Coronary artery (tissue), 2 donors: ENCODE data around the gene TBC1D1.

Source experiments
- DNase-seq: peaks from one replicate; pipeline ENCODE4 v3.0.0-alpha.2; 2017; ENCODE audit warnings: low spot score
- H3K27ac ChIP-seq, 2 donors: fragments of 200-600 bp; sonication (generic); one replicate each; pipeline ENCODE4 v1.5.1; 2016 to 2019
- H3K4me3 ChIP-seq: fragments of 200-600 bp; sonication (generic); 2 replicates; pipeline ENCODE4 v1.5.1; 2016; ENCODE audit warnings: mild to moderate bottlenecking, moderate library complexity
- TF ChIP-seq, protein P1 (sequence below): fragments of 200-600 bp; sonication (generic); IDR thresholded peaks from one replicate; pipeline ENCODE4 v1.5.1; 2019; ENCODE audit warnings: antibody characterized with exemption

The TBC1D1 gene

DNA sequence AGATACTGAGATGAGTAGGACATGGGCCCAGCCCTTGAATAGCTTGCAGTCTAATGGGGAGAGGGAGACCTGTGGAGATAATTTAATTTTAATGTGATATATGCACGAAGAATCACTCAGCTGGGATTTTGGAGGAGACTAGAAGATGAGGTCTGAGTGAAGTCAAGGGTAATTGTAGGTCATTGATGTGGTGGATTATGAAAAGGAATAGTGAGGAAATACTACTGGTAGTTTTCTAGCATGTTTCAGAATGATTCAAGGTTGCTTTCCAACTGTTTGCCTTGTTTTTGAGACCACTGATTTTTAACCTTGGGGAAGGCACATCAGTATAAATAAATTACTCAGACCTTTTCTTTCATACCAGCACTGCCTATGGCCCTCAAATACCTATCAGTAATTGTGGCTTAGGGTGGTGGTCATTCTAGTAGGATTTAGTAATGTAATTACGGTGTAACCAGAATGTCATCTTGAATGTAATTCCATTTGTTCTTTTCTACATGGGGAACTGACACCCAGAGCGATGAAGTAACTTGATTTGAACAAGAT lies 94.9 kb downstream of the TBC1D1 start:
- no peak for DNase-seq
- Histone ChIP-seq H3K27ac (peak overlapping the region in 1 of 2 donors; percentile 20), H3K4me3 (no peak overlapping the region)
- TF ChIP-seq, protein P1, sequence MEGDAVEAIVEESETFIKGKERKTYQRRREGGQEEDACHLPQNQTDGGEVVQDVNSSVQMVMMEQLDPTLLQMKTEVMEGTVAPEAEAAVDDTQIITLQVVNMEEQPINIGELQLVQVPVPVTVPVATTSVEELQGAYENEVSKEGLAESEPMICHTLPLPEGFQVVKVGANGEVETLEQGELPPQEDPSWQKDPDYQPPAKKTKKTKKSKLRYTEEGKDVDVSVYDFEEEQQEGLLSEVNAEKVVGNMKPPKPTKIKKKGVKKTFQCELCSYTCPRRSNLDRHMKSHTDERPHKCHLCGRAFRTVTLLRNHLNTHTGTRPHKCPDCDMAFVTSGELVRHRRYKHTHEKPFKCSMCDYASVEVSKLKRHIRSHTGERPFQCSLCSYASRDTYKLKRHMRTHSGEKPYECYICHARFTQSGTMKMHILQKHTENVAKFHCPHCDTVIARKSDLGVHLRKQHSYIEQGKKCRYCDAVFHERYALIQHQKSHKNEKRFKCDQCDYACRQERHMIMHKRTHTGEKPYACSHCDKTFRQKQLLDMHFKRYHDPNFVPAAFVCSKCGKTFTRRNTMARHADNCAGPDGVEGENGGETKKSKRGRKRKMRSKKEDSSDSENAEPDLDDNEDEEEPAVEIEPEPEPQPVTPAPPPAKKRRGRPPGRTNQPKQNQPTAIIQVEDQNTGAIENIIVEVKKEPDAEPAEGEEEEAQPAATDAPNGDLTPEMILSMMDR: no peak

DNA sequence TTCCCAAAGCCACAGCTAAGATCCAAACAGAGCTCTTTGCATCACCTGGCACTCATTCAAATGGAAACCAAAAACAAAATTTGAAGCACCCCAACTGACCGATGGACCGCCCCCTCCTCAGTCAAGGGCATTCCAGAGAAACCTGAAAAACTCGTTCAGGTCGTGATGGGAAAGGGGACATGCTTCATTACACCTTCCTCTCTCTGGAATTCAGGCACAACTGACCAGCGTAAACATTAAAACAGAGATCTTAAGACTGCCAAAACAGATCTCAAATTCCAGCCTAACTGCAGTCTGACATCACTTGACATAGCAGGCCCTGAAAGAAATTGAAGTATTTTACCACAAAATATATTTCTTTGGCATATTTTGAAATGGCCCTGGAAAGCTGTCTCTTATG lies 97.8 kb downstream of the TBC1D1 start:
- peak overlapping the region; percentile 85 to 87 for H3K27ac ChIP-seq
- no peak for DNase-seq
- TF ChIP-seq, protein P1: no peak
- no peak overlapping the region for H3K4me3 ChIP-seq

DNA sequence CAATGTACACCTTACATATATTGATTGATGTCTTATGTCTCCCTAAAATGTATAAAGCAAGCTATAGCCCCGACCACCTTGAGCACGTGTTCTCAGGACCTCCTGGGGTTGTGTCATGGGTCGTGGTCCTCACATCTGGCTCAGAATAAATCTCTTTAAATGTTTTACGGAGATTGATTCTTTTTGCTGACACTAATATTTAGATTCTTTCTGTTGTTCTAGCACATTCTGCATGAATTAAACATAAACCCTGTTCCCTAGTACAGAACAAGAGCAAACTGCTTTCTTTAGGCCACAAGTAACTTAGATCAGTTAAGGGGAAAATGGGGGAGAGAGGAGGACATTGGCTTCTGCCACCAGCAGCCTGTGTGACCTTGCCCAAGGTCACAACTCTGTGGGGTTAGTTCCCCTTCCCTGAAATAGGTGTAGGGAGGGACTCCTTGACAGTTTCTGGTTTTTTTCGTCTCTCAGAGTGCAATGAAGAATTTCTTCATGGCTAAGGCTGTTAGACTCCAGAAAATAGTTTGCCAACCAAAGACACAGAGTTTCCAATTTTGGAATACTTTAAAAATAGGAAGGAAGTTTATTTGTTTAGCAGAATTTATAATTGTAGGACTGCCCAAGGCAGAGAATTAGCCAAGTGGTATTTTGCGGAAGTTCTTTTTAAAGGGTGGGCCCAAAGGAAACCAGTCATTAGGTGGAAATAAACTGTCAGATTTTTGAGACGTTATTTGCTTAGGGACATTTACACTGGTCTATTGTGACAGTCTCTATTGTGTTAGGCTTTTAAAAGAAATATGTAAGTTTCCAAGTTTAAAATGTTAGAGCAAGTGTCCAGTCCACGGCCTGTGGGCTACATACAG lies 98.7 kb downstream of the TBC1D1 start:
- no peak overlapping the region for H3K4me3 ChIP-seq
- peak overlapping the region; percentile 85 to 87 for H3K27ac ChIP-seq
- TF ChIP-seq, protein P1: no peak
- DNase-seq: no peak

DNA sequence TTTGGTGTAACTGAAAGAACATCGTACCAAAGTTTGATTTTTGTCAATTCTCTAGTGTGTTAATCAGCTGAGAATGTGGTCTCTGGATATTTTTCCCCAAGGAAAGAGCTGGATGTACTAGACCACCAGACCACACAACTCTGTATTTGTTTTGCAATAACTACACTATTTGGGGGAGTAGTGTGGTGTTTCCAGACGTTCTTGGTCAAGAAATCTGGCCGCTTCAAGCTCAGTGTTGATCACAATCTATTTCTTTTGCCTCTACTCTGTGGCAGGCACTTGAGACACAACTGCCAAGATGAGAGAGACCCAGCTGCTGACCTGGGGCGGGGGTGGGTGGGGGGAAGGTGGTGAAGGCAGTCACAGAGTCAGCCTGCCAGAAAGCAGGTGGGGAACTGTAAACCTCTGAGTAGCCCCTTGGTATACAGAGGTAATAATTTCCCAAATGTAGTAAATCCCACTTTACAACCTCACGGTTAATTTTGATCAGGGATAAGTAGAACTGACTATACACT lies 99.9 kb downstream of the TBC1D1 start:
- peak overlapping the region; percentile 85 to 87 for H3K27ac ChIP-seq

DNA sequence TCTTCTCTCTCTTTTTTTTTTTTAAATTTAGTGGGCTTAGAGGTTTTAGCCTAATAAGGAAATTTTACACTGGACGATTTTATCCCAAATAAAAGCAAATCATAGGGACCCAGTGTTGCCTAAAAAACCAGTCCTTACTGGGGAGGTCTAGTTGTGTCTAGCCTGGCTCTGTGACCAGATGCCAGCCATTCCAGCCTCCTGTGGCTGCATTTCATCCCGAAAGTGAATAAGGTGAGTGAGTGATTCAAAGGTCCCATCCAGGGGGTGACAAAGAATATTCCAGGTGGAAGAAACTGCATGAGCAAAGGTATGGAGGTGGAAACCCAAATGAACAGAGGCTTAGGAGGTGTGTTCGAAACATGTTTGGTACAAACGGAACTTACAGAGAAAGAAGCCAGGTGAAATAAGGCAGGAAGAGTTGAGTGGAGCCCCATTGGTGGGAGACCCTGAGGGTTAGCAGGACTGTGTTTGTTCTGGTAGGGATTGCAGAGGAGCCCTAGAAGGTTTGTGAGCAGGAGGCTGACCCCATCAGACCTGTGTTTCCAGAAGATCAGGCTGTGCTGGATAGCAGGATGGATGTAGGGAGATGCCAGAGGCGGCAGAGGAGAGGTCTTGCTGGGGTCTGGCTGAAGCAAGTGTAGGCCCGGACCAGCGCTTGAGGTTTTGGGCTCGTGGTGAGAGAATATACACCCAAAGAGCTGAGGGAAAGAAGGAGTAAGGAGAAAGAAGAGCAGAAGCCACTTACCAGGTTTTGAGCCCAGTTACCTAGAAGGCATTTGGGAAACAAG lies 100.9 kb downstream of the TBC1D1 start:
- DNase-seq: no peak
- no peak overlapping the region for H3K4me3 ChIP-seq
- TF ChIP-seq, protein P1: no peak
- peak overlapping the region; percentile 85 to 87 for H3K27ac ChIP-seq

More for the DNA sequence above, 99.9 kb downstream of the TBC1D1 start:
- no peak overlapping the region for H3K4me3 ChIP-seq
- TF ChIP-seq, protein P1: no peak
- DNase-seq: no peak

DNA sequence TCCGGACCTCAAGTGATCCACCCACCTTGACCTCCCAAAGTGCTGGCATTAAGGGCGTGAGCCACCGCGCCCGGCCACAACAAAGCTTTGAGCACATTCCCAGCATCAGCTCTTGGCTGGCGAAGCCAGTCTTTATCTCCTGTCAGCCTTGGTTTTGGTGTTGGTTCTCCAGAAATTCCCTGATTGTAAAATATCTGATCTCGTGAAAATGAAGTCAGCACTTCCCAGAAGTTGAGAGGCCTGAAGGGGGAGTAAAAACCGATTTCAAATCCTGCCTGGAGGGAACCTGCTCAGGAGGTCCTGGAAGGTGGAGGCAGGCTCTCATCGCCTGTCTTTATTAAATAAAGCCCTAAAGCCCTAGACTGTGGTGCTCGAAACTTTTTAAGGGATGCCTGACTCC lies 102.9 kb downstream of the TBC1D1 start:
- DNase-seq: no peak
- Histone ChIP-seq H3K4me3 (no peak overlapping the region), H3K27ac (peak overlapping the region; percentile 64 to 76)
- TF ChIP-seq, protein P1: no peak
